Stimulated activated naive CD8-positive, alpha-beta T cell treated with anti-CD3 and anti-CD28 coated beads, Interleukin-15, Interleukin-2, amounts not matched to agents 100 ng/mL and 50 ng/mL, for 24 hours (primary cell): ENCODE data around the gene ZNF423.

ENCODE experiments used
- H3K27ac Mint-ChIP-seq: one replicate; pipeline ENCODE4 v1.8.0; 2021; ENCODE audit warnings: mild to moderate bottlenecking, mixed read lengths
- H3K27me3 Mint-ChIP-seq: one replicate; pipeline ENCODE4 v1.8.0; 2021; ENCODE audit warnings: mixed read lengths
- H3K36me3 Mint-ChIP-seq: one replicate; pipeline ENCODE4 v1.8.0; 2021; ENCODE audit warnings: low read depth, mixed read lengths
- H3K4me1 Mint-ChIP-seq: one replicate; pipeline ENCODE4 v1.8.0; 2021; ENCODE audit warnings: low read depth, mixed read lengths
- H3K4me3 Mint-ChIP-seq: one replicate; pipeline ENCODE4 v1.8.0; 2021; ENCODE audit warnings: mild to moderate bottlenecking, mixed read lengths
- H3K9me3 Mint-ChIP-seq: one replicate; pipeline ENCODE4 v1.8.0; 2021; ENCODE audit warnings: mixed read lengths

ZNF423 gene

DNA sequence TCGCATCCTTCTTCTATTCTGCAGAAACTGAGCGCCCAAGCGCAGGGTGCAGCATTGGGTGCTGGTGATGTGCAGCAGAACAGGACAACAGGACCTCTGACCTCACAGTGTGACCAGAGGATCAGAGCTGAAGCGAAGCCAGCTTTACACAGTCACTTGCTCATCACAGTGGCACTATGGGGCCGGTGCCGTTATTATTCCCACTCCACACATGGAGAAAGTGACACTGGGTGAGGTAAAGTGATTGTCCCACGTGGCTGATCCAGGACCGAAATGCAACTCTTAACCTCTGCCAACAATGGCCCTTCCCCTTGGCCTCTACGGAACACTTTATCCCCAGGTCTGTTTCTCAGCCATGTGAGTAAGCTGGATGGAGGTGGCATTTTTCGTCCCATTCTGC, 311.1 kb downstream of the ZNF423 start:
- H3K4me1 Mint-ChIP-seq = no peaks in the 10 kb centered on the region
- no peaks in the 10 kb centered on the region for H3K27me3 Mint-ChIP-seq
- H3K36me3 Mint-ChIP-seq = no peaks in the 10 kb centered on the region
- no peak overlapping the region for H3K4me3 Mint-ChIP-seq
- H3K9me3 Mint-ChIP-seq = peaks cover 3% of the 10 kb centered on the region
- H3K27ac Mint-ChIP-seq = no peak overlapping the region

DNA sequence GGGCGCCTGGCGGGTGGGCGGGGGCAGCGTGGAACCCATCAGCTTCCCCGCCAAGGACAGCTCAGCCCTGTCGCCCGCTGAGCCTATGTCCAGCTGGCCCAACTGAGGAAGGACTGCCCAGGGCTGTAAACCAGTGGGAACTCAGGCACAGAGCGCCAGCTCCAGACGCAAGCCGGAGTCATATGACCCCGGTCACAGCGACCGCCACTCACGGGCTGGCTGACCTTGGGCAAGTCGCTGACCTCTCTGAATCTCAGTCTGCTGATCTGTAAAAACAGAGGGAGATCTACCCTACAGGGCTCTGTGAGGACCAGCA, 312.3 kb downstream of the ZNF423 start:
- Mint-ChIP-seq H3K4me1 (no peaks in the 10 kb centered on the region), H3K27ac (no peak overlapping the region), H3K4me3 (no peak overlapping the region), H3K36me3 (no peaks in the 10 kb centered on the region), H3K9me3 (peaks cover 3% of the 10 kb centered on the region), H3K27me3 (no peaks in the 10 kb centered on the region)

DNA sequence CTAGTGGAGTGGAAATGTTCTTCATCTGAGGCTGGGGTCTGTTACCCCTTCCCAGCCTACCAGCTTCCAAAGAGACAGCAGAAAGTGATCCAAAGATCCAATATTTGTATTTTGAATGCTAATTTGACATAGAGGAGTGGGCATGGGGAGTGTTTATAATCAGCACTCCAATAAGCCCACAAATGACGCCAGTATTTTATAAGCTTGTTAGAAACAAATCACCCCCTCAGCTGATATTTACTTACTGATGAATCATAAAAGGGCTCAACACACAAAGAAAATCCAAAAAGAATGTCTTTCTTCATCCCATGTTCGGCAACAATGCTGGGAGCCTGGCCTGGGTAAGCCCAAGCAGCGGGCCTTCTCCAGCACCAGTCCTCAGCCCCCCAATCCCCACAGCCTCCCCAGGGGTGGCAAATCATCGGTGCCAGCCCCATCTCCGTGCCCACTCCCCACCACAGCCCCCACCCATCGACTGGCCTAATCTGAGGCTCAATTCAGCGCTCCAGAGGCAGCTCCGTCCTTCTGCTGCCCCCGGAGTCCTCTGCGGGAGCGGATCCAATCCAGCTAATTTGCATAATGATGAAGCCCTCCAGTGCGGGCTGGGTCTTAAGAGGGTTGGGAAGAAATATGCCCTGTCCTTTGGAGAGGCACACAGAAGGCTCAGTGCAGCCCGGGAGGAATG, 312.8 kb downstream of the ZNF423 start:
- Mint-ChIP-seq H3K36me3 (no peaks in the 10 kb centered on the region), H3K9me3 (peaks cover 3% of the 10 kb centered on the region), H3K27ac (no peak overlapping the region), H3K27me3 (no peaks in the 10 kb centered on the region), H3K4me3 (no peak overlapping the region), H3K4me1 (no peaks in the 10 kb centered on the region)

DNA sequence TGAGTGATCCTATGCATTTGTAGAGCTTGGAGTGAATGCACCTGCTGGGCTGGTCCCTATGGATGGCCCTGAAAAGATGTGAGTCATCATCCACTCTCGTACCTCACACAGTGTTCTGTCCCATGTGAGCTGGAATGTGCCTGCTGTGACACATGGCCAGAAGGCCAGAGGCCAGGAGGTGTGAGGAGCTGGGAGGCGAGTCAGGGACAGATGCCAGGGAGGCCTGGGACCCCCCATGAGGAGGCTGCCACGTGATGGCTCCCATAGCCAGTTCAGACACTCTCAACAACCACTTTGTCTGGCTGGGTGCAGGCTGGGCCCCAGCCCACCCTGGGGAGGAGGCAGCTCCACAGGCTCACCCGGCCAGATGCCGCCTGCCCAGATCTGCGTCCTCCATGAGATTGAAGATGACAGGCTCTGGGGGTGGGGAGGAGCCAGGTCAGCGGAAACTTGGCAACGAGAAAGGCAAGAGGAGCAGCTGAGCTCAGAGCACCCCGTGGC, 313.5 kb downstream of the ZNF423 start:
- Mint-ChIP-seq H3K4me3 (no peak overlapping the region), H3K27me3 (no peaks in the 10 kb centered on the region), H3K4me1 (no peaks in the 10 kb centered on the region), H3K27ac (no peak overlapping the region), H3K9me3 (peaks cover 3% of the 10 kb centered on the region), H3K36me3 (no peaks in the 10 kb centered on the region)

DNA sequence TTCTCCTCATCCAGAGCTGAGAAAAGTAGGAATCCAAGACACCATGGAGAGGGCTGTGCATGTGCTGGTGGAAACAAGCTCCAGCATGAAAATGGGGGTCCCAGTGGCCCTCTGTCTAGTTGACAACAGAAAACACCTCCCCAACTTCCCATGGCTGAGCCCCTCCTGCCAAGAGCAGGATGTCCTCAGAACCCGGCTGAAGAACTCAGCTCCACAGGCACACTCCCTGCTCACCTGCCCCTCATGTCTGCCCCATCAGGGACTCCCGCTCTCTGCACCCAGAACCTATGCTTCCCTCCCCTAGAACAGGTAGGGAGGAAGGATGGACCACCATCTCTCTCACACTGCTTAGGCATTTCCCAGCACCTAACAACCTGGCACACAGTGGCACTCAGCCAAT, 315.1 kb downstream of the ZNF423 start:
- H3K27ac Mint-ChIP-seq = no peak overlapping the region
- H3K4me3 Mint-ChIP-seq = no peak overlapping the region
- H3K36me3 Mint-ChIP-seq = no peaks in the 10 kb centered on the region
- peaks cover 3% of the 10 kb centered on the region for H3K9me3 Mint-ChIP-seq
- no peaks in the 10 kb centered on the region for H3K4me1 Mint-ChIP-seq
- H3K27me3 Mint-ChIP-seq = no peaks in the 10 kb centered on the region

DNA sequence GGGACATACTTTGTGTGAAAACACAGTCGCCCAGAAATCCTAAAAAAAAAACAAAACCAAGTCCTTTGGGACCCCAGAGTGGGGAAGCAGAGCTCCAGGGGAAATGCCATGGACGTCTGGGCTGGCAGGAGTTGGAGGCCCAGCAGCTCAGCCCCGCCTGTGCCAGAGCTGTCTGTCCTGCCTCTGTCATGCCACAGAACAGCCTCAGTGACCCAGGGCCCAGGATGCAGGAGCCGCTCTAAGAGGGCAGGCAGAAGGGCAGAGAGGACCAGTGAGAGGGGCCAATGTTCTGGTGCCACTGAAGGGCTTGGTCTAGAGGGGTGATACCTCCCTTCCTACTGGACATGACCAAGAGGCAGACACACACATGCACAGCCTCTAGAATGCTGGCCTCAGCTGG, 316.2 kb downstream of the ZNF423 start:
- H3K4me1 Mint-ChIP-seq = no peaks in the 10 kb centered on the region
- peaks cover 3% of the 10 kb centered on the region for H3K9me3 Mint-ChIP-seq
- no peaks in the 10 kb centered on the region for H3K36me3 Mint-ChIP-seq
- no peak overlapping the region for H3K27ac Mint-ChIP-seq
- H3K27me3 Mint-ChIP-seq = no peaks in the 10 kb centered on the region
- H3K4me3 Mint-ChIP-seq = no peak overlapping the region

DNA sequence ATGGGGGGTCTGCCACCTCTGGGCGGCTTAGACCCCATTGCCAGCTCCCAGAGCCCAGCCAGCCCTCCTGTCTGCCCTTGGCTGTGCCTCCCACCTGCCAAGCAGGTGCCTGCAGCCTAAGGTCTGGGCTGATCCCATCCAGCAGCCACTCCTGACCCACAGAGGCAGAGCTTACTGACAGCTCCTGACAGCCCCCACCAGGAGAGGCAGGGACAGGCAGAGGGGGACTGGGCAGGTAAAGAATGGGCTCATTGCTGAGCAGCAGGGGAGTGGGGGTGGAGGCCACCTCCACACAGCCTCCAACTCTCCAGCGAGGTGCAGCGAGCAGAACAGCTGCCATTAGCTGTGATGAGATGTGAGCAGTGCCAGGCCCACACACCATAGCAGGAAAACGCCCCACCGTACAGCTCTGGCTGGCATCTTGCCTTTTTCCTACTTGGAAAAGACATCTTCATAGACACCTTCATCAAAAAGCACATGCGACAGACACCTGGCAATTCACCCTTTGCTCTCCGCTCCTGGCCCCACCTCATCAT, 317.9 kb downstream of the ZNF423 start:
- Mint-ChIP-seq H3K36me3 (no peaks in the 10 kb centered on the region), H3K9me3 (peaks cover 3% of the 10 kb centered on the region), H3K4me3 (no peak overlapping the region), H3K27me3 (no peaks in the 10 kb centered on the region), H3K27ac (no peak overlapping the region), H3K4me1 (no peaks in the 10 kb centered on the region)

DNA sequence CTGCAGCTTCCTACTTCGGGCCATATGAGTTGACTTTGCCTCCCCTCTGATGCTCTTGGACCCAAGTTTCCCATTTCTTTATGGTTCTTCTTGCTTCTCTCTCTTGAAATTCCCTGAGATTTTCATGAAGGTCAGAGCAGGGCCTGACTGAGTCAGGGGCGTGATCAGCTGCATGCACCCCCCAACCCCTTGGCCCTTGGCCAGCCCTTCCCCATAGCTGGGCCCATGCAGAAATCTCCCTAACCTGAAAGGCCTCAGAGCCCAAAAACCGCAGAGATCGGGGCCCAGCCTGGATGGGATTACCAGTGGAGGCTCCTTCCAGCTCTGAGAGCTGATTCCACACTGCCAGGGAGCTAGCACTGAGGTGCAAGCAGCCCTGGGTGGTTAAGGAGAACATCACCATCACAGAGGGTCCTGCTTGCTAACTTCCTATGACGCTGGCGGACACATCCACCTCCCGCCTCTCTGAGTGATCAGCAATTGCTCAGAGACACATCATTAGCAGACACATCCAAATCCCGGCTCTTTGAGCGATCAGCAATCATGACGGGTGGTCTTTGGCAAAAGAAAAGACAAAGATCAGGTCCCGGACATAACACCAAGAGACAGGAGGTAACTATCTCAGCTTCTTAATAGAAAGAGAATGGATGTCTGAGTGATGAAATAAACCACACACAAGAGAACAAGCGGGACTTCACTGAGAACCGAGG, 320.9 kb downstream of the ZNF423 start:
- Mint-ChIP-seq H3K4me1 (no peaks in the 10 kb centered on the region), H3K9me3 (no peaks in the 10 kb centered on the region), H3K36me3 (no peaks in the 10 kb centered on the region), H3K27ac (no peak overlapping the region), H3K4me3 (no peak overlapping the region), H3K27me3 (no peaks in the 10 kb centered on the region)

DNA sequence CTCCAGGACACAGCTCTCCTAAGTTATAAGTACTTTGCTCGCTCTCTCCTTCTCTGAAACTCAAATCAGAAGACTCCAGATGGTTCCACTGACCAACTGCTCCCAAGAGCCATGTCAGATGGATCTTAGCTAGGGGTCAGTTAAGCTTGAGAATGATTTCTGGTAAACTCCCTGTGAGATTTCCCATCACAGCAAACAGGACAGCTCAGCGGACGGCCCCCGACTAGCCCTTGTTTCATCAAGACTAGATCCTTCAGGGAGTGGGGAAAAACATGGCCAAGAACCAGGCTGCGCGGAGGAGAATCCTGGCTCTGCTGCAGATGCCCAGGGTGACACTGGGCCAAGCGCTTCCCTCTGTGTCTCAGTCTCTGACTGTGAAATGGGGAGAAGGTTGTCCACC, 322.5 kb downstream of the ZNF423 start:
- Mint-ChIP-seq H3K4me1 (no peaks in the 10 kb centered on the region), H3K27me3 (no peaks in the 10 kb centered on the region), H3K4me3 (no peak overlapping the region)

DNA sequence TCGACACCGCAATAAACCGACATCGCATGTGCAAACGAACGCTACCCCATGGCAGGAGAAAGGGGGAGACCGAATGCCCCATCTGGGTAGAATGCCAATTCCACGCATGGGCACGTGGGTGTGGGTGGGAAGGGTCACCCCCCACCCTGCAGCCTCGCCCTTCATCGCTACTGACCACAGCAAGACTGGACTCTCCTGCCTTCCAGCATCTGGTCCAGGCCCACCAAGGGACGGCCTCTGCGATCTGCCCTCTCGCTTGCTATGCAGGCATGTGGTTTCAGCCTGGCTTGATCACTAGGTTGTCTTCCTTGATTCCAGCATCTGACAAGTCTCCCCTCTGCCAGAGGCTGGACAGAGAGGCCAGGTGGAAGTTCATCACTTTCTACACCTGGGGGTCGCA, 323.0 kb downstream of the ZNF423 start:
- no peak overlapping the region for H3K4me3 Mint-ChIP-seq
- H3K27ac Mint-ChIP-seq = no peak overlapping the region
- H3K36me3 Mint-ChIP-seq = no peaks in the 10 kb centered on the region
- no peaks in the 10 kb centered on the region for H3K9me3 Mint-ChIP-seq
- H3K4me1 Mint-ChIP-seq = peaks cover 5% of the 10 kb centered on the region
- H3K27me3 Mint-ChIP-seq = no peaks in the 10 kb centered on the region

More for the DNA sequence above, 322.5 kb downstream of the ZNF423 start:
- no peaks in the 10 kb centered on the region for H3K36me3 Mint-ChIP-seq
- H3K27ac Mint-ChIP-seq = no peak overlapping the region
- no peaks in the 10 kb centered on the region for H3K9me3 Mint-ChIP-seq

DNA sequence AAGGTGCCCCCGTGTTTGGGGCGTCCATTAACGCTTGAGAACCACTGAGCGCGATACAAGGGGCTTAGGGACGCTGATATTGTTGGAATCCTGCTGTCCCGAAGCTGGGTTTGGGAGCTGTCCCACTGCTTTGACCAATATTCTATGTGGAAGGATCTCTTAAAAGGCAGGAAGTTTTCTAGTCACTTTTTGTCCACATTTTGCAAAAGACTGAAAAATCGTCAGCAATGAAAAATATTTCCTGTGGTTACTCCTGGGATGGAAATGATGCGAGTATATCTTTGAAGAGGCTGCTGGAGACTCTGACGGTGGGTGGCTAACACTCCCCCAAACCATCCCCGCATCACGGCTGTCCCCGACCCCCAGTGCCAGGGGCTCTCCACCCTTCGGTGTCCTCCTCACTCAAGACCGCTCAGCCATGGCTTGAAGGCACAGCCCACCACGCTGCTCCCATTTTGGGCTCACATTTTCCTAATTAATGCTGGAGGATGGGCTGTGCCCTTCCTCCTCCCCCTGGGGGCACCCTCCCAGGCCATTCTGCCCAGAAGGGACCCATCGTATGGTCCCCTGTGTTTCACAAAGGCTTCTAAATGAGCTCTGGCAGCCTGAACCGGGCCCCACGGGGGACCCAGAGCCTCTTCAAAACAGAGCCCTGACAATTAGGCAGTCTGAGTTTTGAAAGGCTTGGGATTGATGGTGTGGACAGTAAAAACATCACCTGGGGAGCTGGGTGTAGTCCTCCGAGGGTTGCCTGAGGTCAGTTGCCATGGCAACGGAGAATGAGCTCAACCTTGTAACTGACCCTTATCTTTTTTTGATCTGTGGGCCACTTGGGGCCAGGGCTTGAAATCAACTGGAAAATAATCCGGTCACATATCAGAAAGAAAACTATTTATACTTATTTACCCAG, 323.7 kb downstream of the ZNF423 start:
- no peak overlapping the region for H3K27ac Mint-ChIP-seq
- peaks cover 10% of the 10 kb centered on the region for H3K4me1 Mint-ChIP-seq
- no peaks in the 10 kb centered on the region for H3K9me3 Mint-ChIP-seq
- no peaks in the 10 kb centered on the region for H3K36me3 Mint-ChIP-seq
- no peak overlapping the region for H3K4me3 Mint-ChIP-seq
- no peaks in the 10 kb centered on the region for H3K27me3 Mint-ChIP-seq

DNA sequence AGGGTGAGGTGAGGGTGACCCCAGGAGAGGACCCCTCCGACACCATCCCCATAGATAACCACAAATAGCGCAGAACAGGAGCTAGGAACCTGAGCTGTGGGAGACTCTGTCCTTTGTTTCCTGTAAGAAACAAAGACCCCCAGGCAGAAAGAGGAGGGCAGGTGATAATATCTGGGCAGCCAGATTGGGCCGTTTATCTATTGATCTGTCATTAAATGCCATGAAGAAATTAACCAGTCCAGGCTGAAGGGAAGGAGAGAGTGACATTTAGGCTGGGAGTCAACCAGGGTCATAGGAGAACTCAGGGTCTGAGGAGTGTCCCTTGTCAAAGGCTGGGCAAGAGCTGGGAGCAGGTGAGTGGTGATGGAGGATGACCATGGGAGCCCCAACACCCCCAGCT, 324.5 kb downstream of the ZNF423 start:
- no peak overlapping the region for H3K27ac Mint-ChIP-seq
- no peaks in the 10 kb centered on the region for H3K36me3 Mint-ChIP-seq
- H3K4me3 Mint-ChIP-seq = no peak overlapping the region
- peaks cover 10% of the 10 kb centered on the region for H3K4me1 Mint-ChIP-seq
- no peaks in the 10 kb centered on the region for H3K9me3 Mint-ChIP-seq
- H3K27me3 Mint-ChIP-seq = no peaks in the 10 kb centered on the region

DNA sequence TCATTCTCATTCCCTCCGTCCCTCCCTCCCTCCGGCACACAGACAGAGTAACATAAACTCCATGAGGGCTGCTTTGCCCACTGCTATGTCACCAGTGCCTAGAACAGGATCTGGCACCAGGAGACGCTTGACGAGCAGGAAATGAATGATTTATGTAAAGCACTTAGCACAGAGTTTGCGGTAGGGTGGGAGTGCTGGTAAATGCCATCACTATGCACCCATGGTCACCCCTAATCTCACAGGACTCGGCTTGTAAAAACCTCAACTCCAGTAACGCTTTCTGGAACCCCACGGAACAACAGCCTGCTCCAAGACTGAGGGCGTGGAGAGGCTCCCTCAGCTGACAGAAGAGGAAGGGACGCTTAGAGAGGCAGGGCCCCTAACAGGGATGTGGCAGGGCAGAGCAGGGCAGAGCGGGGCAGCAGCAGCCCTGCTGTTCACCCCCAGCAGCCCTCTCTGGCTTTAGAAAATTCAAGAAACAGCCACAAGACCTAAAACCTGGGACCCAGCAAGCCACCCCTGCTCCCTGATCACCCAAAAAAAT, 325.4 kb downstream of the ZNF423 start:
- no peak overlapping the region for H3K4me3 Mint-ChIP-seq
- no peaks in the 10 kb centered on the region for H3K9me3 Mint-ChIP-seq
- H3K36me3 Mint-ChIP-seq = no peaks in the 10 kb centered on the region
- H3K27me3 Mint-ChIP-seq = no peaks in the 10 kb centered on the region
- no peak overlapping the region for H3K27ac Mint-ChIP-seq
- peaks cover 10% of the 10 kb centered on the region for H3K4me1 Mint-ChIP-seq

DNA sequence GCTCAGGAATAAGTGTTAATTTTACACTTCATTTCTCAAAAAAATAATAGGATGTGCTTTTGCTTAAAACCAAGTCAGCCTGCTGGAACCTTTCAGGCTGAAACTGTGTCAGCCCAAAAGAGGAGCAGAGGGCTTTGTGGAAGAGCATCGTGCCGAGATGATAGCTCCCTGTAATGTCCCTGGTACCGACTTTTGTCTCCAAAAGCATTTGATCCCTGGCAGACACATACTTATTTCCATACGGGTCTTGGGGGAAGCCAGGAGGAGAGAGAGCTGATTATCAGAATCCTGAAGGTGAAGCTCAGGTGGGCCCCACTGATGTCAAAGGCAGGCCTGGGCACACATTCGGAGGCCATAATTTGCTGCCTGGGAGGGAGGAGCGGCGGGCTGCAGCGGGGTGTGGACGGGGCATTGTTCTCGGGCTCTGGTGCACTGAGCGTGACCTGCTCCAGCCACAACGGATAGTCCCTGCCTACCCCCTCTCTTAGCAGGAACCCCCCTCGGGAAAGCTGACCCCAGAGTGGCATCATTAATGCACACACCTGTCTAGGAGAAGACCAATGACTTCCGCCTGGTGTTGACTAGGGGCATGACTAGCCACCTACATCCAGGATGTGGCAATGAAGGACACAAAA, 326.4 kb downstream of the ZNF423 start:
- Mint-ChIP-seq H3K4me1 (peaks cover 10% of the 10 kb centered on the region), H3K4me3 (no peak overlapping the region), H3K27ac (no peak overlapping the region), H3K36me3 (no peaks in the 10 kb centered on the region), H3K9me3 (no peaks in the 10 kb centered on the region), H3K27me3 (no peaks in the 10 kb centered on the region)
